Measurements from ENCODE around the gene TSPAN8.
"Not testable (repeated sequence)": the region's sequence is repeated elsewhere in the genome, so short reads cannot be mapped to it uniquely, and the experiment has no call there.

Gene TSPAN8

DNA sequence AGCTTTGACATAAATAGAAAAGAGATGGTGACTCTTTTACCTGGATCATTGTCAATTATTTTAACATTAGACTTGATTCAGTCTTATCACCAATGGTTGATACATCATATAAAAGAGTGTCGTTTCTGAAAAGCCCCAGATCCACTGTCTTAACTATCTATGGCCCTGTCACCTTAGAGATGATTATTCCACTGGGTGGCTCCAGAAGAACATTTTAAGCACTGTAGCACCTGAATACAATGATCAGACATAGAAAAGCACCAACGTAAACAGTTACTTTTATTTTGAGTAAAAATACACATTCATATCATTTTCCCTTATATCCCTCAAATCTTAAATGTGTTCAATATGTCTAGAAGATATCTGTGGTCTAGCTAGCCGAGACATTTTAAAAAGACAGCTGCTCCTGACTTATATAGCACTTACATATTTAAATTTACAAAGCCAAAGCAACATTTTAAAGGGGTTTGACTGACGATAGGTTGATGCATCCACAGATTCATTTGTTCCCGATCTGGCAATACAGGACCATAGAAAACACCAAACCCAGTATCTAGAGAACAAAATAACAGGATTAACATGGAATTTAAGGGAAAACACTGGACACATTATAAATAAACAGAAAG is 32.9 kb downstream of the TSPAN8 start:
- no peak for DNase-seq

DNA sequence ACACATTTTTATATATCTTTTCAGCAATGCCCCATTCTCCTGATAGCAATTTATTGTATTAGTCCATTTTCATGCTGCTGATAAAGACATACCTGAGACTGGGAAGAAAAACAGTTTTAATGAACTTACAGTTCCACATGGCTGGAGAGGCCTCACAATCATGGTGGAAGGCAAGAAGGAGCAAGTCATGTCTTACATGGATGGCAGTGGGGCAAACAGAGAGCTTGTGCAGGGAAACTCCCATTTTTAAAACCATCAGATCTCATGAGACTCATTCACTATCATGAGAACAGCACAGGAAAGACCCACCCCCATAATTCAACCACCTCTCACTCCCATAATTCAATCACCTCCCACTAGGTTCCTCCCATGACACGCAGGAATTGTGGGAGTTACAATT is 44.7 kb downstream of the TSPAN8 start:
- DNase-seq = not testable (repeated sequence)

DNA sequence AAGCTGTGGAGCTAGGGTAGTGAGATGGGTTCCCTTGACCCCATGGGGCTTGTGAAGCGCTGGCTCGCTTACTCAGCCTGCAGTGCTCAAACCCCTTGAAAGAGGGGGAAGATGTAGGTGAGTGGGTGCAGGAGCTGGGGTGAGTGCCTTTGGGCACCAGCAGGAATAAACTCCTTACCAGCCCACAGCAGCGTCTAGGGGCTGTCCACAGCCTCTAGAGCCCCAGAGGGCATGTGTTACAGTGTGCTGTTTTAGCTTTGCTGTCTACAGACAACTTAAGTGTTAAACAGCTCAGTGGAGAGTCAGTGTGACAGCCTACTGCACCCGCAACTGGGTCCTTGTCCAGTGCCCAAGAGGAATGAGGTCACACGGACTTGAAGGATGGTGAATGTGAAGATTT is 48.0 kb downstream of the TSPAN8 start:
- no peak for DNase-seq

- no peak for DNase-seq
Measured at GRCh38 chr12:71108355-71108754, 49.4 kb downstream of the TSPAN8 start.

DNA sequence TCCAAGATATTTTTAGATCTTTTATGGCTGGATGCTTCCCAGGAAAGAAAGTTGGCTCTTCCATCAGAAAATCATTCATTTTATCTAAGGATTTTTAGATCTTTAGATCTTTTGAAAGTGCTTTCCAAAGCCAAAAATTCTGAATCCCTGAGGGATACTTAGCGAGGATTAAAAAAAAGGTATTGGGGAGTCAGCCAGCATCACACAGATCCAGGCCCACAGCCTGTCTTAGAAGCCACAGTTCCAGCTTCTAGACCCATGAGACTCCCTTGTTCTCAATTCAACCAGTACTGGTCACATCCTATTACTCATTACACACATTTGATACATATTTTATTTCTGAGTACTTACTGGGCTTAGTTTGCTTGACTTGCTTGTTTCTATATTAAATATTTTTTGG is 49.9 kb downstream of the TSPAN8 start:
- DNase-seq = no peak

DNA sequence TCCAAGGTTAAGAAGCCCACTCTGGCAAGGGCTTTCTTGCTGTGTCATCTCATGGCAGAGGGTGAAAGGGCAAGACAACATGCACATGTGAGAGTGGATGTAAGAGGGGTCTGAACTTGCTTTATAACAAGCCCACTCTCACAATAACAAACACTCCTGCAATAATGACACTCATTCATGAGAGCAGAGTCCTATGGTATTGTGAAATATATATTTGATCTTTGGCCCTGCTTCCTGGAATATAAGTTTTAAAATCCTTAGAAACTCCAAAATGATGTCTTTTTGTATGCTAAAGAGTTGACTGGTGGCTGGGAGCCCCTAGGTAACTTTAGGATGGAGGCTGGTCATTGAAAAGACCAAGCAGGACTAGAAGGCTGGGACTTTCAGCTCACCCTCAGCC is 51.8 kb downstream of the TSPAN8 start:
- DNase-seq = no peak

GRCh38 chr12:71092290-71092689 is 65.5 kb downstream of the TSPAN8 start:
- no peak for DNase-seq

- no peak for DNase-seq
Measured at GRCh38 chr12:71090971-71091370, 66.8 kb downstream of the TSPAN8 start.

GRCh38 chr12:71085575-71085974 is 72.2 kb downstream of the TSPAN8 start:
- DNase-seq = no peak

DNA sequence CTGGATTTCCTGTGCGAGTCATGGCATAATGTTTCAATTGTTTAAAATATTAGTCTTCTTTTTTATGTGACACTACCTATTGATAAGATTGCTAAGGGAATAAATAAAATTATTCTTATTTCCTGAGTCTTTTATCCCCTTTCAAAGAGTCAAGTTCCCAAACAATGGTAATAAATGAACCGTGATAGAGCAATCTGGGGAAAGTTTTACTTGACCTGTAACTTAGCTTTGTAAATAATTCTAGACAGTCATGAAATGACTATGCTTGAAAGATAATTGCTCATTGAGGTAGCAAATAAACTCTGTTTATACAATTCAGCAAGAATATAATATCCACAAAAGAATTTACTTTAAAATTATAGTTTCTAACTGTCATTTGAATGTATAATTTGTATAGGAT is 82.1 kb downstream of the TSPAN8 start:
- DNase-seq = no peak
